ENCODE measurements around the gene NLGN1. TPM values are rescaled to one million over a fixed set of nuclear protein-coding genes. Genes with fewer than 3 reads are reported as not detected.

Gene NLGN1
- total and polyA plus RNA-seq, 2 of the 8 experiments (the other 6 are each of a cell fraction or from before 2014, with no cell fraction given): 7.8 to 14.8 TPM

- no peak overlapping the region for H3K56ac ChIP-seq (replicated peaks; ENCODE audit: insufficient read length, low read depth, low read length)
- H3K79me1 ChIP-seq (ENCODE audit: low read depth, low read length): no peaks in the 10 kb centered on the region
- CTCF ChIA-PET (ENCODE audit: partially characterized antibody): no interaction called here
- H3K4me3 ChIP-seq (ENCODE audit: extremely low read depth in 1 of 4, insufficient read depth in 2 of 4, low read depth in 3 of 4, low read length in 4 of 4): no peak overlapping the region
- H2BK12ac ChIP-seq (ENCODE audit: low read depth, low read length): no peak overlapping the region
- no peak overlapping the region for H2BK120ac ChIP-seq (replicated peaks; ENCODE audit: low read depth, low read length)
- no peak overlapping the region for H2AK5ac ChIP-seq (ENCODE audit: low read depth, low read length)
- H4K8ac ChIP-seq (ENCODE audit: extremely low read depth, insufficient read depth, low read length): no peak overlapping the region
- no peak overlapping the region for H4K5ac ChIP-seq (ENCODE audit: insufficient read length, low read depth, low read length)
- no peaks in the 10 kb centered on the region for H3K27me3 ChIP-seq (replicated peaks in 1 of 4; ENCODE audit: control insufficient read depth in 3 of 4, extremely low read depth in 1 of 4, insufficient read depth in 3 of 4, low read length in 3 of 4)
- DNase-seq (ENCODE audit: low read depth in 1 of 2, low spot score in 2 of 2): no peak
- no peaks in the 10 kb centered on the region for H3K36me3 ChIP-seq (ENCODE audit: control insufficient read depth in 2 of 4, insufficient read depth in 4 of 4, low read length in 3 of 4)
- no peak overlapping the region for H2BK20ac ChIP-seq (ENCODE audit: low read length)
- H2AFZ ChIP-seq (ENCODE audit: low read length): no peak overlapping the region
- no peak overlapping the region for H3K18ac ChIP-seq (ENCODE audit: extremely low read depth, low read length)
- H2BK5ac ChIP-seq (ENCODE audit: low read depth, low read length): no peak overlapping the region
- no peaks in the 10 kb centered on the region for H3K79me2 ChIP-seq (ENCODE audit: control insufficient read depth in 1 of 2, insufficient read depth in 2 of 2, low read length in 2 of 2)
- H4K20me1 ChIP-seq (replicated peaks in 1 of 2; ENCODE audit: control insufficient read depth in 1 of 2, insufficient read depth in 2 of 2, low read length in 2 of 2): no peaks in the 10 kb centered on the region
- no peak overlapping the region for H3K9ac ChIP-seq (replicated peaks in 1 of 4; ENCODE audit: extremely low read depth in 1 of 4, low read depth in 3 of 4, low read length in 3 of 4)
- 0 out of 4 replicates have a peak, but pooled peaks cover 0 to 3% of the 10 kb centered on the region in 2 experiments for H3K9me3 ChIP-seq (ENCODE audit: insufficient read depth in 2 of 2, low read depth in 1 of 2, low read length in 1 of 2)
- H3K23ac ChIP-seq (ENCODE audit: insufficient read length): no peak overlapping the region
- H3K4me2 ChIP-seq (ENCODE audit: insufficient read depth in 1 of 2, low read depth in 2 of 2, low read length in 2 of 2): no peak overlapping the region
- POLR2A ChIA-PET (ENCODE audit: partially characterized antibody): no interaction called here
- no peak overlapping the region for H3K27ac ChIP-seq (ENCODE audit: low read depth, low read length)
- no peak for FAIRE-seq
- no peak overlapping the region for H4K91ac ChIP-seq (replicated peaks; ENCODE audit: insufficient read length, low read length)
- no peak overlapping the region for H2BK15ac ChIP-seq (ENCODE audit: low read length)
- no peaks in the 10 kb centered on the region for H3K4me1 ChIP-seq (replicated peaks in 1 of 4; ENCODE audit: control insufficient read depth in 3 of 4, insufficient read depth in 4 of 4, low read length in 3 of 4)
- no peaks in the 10 kb centered on the region for H3K23me2 ChIP-seq (ENCODE audit: low read depth, low read length)
- no peak overlapping the region for H3K4ac ChIP-seq (replicated peaks; ENCODE audit: insufficient read length, low read depth, low read length)
- H3K14ac ChIP-seq (ENCODE audit: insufficient read length): no peak overlapping the region
- TF ChIP-seq SIRT6 (IDR thresholded peaks at IDR 0.05; ENCODE audit: low read length) (no peak), SP1 (IDR thresholded peaks at IDR 0.05; ENCODE audit: low read depth, low read length) (no peak)
Measured at GRCh38 chr3:174061162-174061561, 663.6 kb downstream of the NLGN1 start.
